SK-N-SH (cell line): ENCODE data around the gene CLCNKB. TPM values are rescaled to one million over a fixed set of nuclear protein-coding genes. Genes with fewer than 3 reads are reported as not detected.

Experiments
- CTCF ChIA-PET: fragments of 300-600, 350-600 bp; formaldehyde crosslinking; extraction: SDS; loops from one replicate; lab custom pipeline; 2021; lab: Yijun Ruan, JAX
- POLR2A ChIA-PET: fragments of 350-600 bp; sonication (Branson Sonifier 250); formaldehyde crosslinking; extraction: SDS; loops from one replicate; lab custom pipeline; 2020; ENCODE audit warnings: antibody characterized with exemption, inconsistent platforms; lab: Yijun Ruan, JAX
- DNase-seq: peaks from one replicate; pipeline ENCODE4 v3.0.0; 2012
- H2AFZ ChIP-seq: fragments of 200-600 bp; sonication (generic); 2 replicates; pipeline ENCODE4 v1.8.1; 2016; ENCODE audit warnings: antibody characterized with exemption, mild to moderate bottlenecking, low read depth
- H3F3A ChIP-seq: fragments of 200-600 bp; sonication (generic); replicated peaks from 2 replicates; pipeline ENCODE3; 2016; ENCODE audit warnings: antibody characterized with exemption, mild to moderate bottlenecking; ENCODE audit not compliant: insufficient read depth
- H3K27ac ChIP-seq, 2 experiments: fragments of 200-500 bp in 1 of 2; fragments of 200-600 bp in 1 of 2; sonication (Bioruptor generic) in 1 of 2; sonication (generic), shearing (Covaris generic) in 1 of 2; 2 replicates each; pipeline versions ENCODE4 v1.5.1 to v1.6.1; 2014 to 2016; ENCODE audit warnings: low read depth in 2 of 2, inconsistent platforms in 1 of 2, low read length in 1 of 2, mild to moderate bottlenecking in 1 of 2, mixed read lengths in 1 of 2
- H3K27me3 ChIP-seq: fragments of 200-600 bp; sonication (generic), shearing (Covaris generic); 2 replicates; pipeline ENCODE4 v1.6.1; 2016; ENCODE audit warnings: mixed run types; ENCODE audit not compliant: insufficient read depth
- H3K36me3 ChIP-seq, 2 experiments: fragments of 200-500 bp in 1 of 2; fragments of 200-600 bp in 1 of 2; sonication (Bioruptor generic) in 1 of 2; sonication (generic) in 1 of 2; replicated peaks in 1 of 2; 2 replicates each; pipeline versions ENCODE3 to v1.5.1; 2014 to 2016; ENCODE audit warnings: low read length in 1 of 2, mild to moderate bottlenecking in 1 of 2; ENCODE audit not compliant: insufficient read depth in 2 of 2, control insufficient read depth in 1 of 2
- H3K4me1 ChIP-seq, 2 experiments: fragments of 200-500 bp in 1 of 2; fragments of 200-600 bp in 1 of 2; sonication (Bioruptor generic) in 1 of 2; sonication (generic), shearing (Covaris generic) in 1 of 2; 2 replicates each; pipeline versions ENCODE4 v1.5.1 to v1.6.1; 2014 to 2016; ENCODE audit warnings: low read depth in 1 of 2, low read length in 1 of 2, mixed run types in 1 of 2; ENCODE audit not compliant: insufficient read depth in 2 of 2, control insufficient read depth in 1 of 2
- H3K4me2 ChIP-seq: fragments of 200-600 bp; sonication (generic), shearing (Covaris generic); 2 replicates; pipeline ENCODE4 v1.6.1; 2017; ENCODE audit warnings: mixed run types
- H3K4me3 ChIP-seq, 2 experiments: fragments of 200-500 bp in 1 of 2; fragments of 200-600 bp in 1 of 2; sonication (Bioruptor generic) in 1 of 2; sonication (generic), shearing (Covaris generic) in 1 of 2; 2 replicates each; pipeline versions ENCODE4 v1.5.1 to v1.8.1; 2014 to 2016; ENCODE audit warnings: low read depth in 2 of 2, inconsistent platforms in 1 of 2, low read length in 1 of 2, mild to moderate bottlenecking in 1 of 2, mixed read lengths in 1 of 2, moderate library complexity in 1 of 2
- H3K79me2 ChIP-seq: fragments of 200-600 bp; sonication (generic); 2 replicates; pipeline ENCODE4 v1.8.1; 2017; ENCODE audit warnings: mild to moderate bottlenecking; ENCODE audit not compliant: insufficient read depth
- H3K9ac ChIP-seq: fragments of 200-600 bp; sonication (generic); 2 replicates; pipeline ENCODE4 v1.6.1; 2017; ENCODE audit warnings: mixed run types
- H3K9me2 ChIP-seq: fragments of 200-600 bp; sonication (generic); 2 replicates; pipeline ENCODE4 v1.6.1; 2017; ENCODE audit warnings: mixed run types
- H3K9me3 ChIP-seq: fragments of 200-600 bp; sonication (generic); 2 replicates; pipeline ENCODE4 v1.6.1; 2017; ENCODE audit warnings: mixed run types, mild to moderate bottlenecking, moderate library complexity
- H4K20me1 ChIP-seq: fragments of 200-600 bp; sonication (generic); 2 replicates; pipeline ENCODE4 v1.6.1; 2017; ENCODE audit warnings: mild to moderate bottlenecking, mixed run types; ENCODE audit not compliant: insufficient read depth
- CTCF ChIP-seq: fragments of 200-600 bp; sonication (generic); IDR thresholded peaks from 2 replicates; pipeline ENCODE4 v1.6.1; 2017; ENCODE audit warnings: antibody characterized with exemption, mild to moderate bottlenecking, moderate library complexity
- ELF1 ChIP-seq: IDR thresholded peaks from 2 replicates; pipeline ENCODE4 v1.4.0; 2012
- EP300 ChIP-seq, 2 experiments: IDR thresholded peaks; 2 replicates each; pipeline versions ENCODE4 v1.4.0 to v1.6.1; 2012; ENCODE audit warnings: borderline replicate concordance in 1 of 2, low read depth in 1 of 2, low read length in 1 of 2
- FOXM1 ChIP-seq: IDR thresholded peaks from 2 replicates; pipeline ENCODE4 v1.4.0; 2012; ENCODE audit warnings: low read depth, mild to moderate bottlenecking
- GABPA ChIP-seq: IDR thresholded peaks from 2 replicates; pipeline ENCODE4 v1.4.0; 2012; ENCODE audit warnings: low read depth, mild to moderate bottlenecking
- JUND ChIP-seq: IDR thresholded peaks from 2 replicates; pipeline ENCODE4 v1.4.0; 2012
- MAX ChIP-seq: IDR thresholded peaks from 2 replicates; pipeline ENCODE4 v1.4.0; 2012; ENCODE audit warnings: low read depth
- MEF2A ChIP-seq: IDR thresholded peaks from 2 replicates; pipeline ENCODE4 v1.4.0; 2012; ENCODE audit warnings: low read depth, borderline replicate concordance
- REST ChIP-seq: IDR thresholded peaks from 2 replicates; pipeline ENCODE4 v1.6.1; 2012; ENCODE audit warnings: mild to moderate bottlenecking, low read depth, low read length, moderate library complexity
- RFX5 ChIP-seq: IDR thresholded peaks from 2 replicates; pipeline ENCODE4 v1.6.1; 2012; ENCODE audit warnings: mild to moderate bottlenecking, improper control_type of control experiment, low read length
- RXRA ChIP-seq: IDR thresholded peaks from 2 replicates; pipeline ENCODE4 v1.4.0; 2012; ENCODE audit warnings: low read depth, mild to moderate bottlenecking, borderline replicate concordance
- TEAD4 ChIP-seq: IDR thresholded peaks from 2 replicates; pipeline ENCODE4 v1.4.0; 2012; ENCODE audit warnings: mild to moderate bottlenecking, borderline replicate concordance; ENCODE audit not compliant: insufficient read depth
- USF1 ChIP-seq: IDR thresholded peaks from 2 replicates; pipeline ENCODE4 v1.4.0; 2012; ENCODE audit warnings: low read depth, borderline replicate concordance
- YY1 ChIP-seq: IDR thresholded peaks from 2 replicates; pipeline ENCODE4 v1.4.0; 2012; ENCODE audit warnings: low read depth, mild to moderate bottlenecking
- WGBS: methylation state at CpG from one replicate; pipeline ENCODE4 v1.1.6; 2017; ENCODE audit warnings: low lambda C conversion rate; 5-methylcytosine and 5-hydroxymethylcytosine counted together
- polyA plus RNA-seq, 3 experiments: library from polyadenylated mRNA; depleted of rRNA; stranded (reverse); fragments of >200 nt; gene quantifications; 2 replicates each; pipeline ENCODE4 v1.2.3, GENCODE V29; 2012

The CLCNKB gene
- polyA plus RNA-seq, 1 of the 3 experiments (the other 2 are of a cell fraction), result 0.41 TPM

GRCh38 chr1:16026723-16027484, 16.7 kb upstream of the CLCNKB start:
- H3K36me3 ChIP-seq, result no peaks in the 10 kb centered on the region
- no peak overlapping the region for H3K9ac ChIP-seq
- no peak for TF ChIP-seq ELF1
- TF ChIP-seq YY1, result no peak
- TF ChIP-seq CTCF, result no peak
- no peak for TF ChIP-seq FOXM1
- no peak for TF ChIP-seq RXRA
- no peak for TF ChIP-seq JUND
- no peak for TF ChIP-seq USF1
- no peak for TF ChIP-seq EP300 (IDR thresholded peaks at IDR 0.05; ENCODE audit: borderline replicate concordance in 1 of 2, low read depth in 1 of 2, low read length in 1 of 2)
- TF ChIP-seq RFX5, result no peak
- TF ChIP-seq MAX, result no peak
- TF ChIP-seq MEF2A, result no peak
- TF ChIP-seq GABPA, result no peak
- TF ChIP-seq TEAD4, result no peak
- TF ChIP-seq REST, result no peak
- no peaks in the 10 kb centered on the region for H3K79me2 ChIP-seq
- H3K4me3 ChIP-seq, result 0 out of 4 replicates have a peak overlapping the region, but pooled peaks of 1 of the 2 experiments have one; percentile 5
- 29% methylated on average over 16 of the region's 33 CpGs for WGBS
- H3K4me1 ChIP-seq, result peaks cover 0 to 7% of the 10 kb centered on the region in 2 experiments; a peak in 1 of 4 replicates
- DNase-seq, result peak; percentile 73
- no peaks in the 10 kb centered on the region for H3K9me2 ChIP-seq
- no peaks in the 10 kb centered on the region for H4K20me1 ChIP-seq
- H3K27ac ChIP-seq, result no peak overlapping the region
- H2AFZ ChIP-seq, result 0 out of 2 replicates have a peak overlapping the region, but pooled peaks have one; percentile 6
- H3K9me3 ChIP-seq, result no peaks in the 10 kb centered on the region
- H3F3A ChIP-seq, result no peaks in the 10 kb centered on the region
- ChIA-PET CTCF (interaction anchor here (1.1 to 2.5 kb wide), 3 partner anchors 17 to 235 kb away, joined by 3 to 14 read pairs (median 3); no protein-coding TSS in a partner anchor), POLR2A (no interaction called here)
- no peaks in the 10 kb centered on the region for H3K27me3 ChIP-seq
- H3K4me2 ChIP-seq, result peak overlapping the region; percentile 59
